DOHH2 (cell line): ENCODE results near the gene CBLL1.

Source experiments
- H3F3A ChIP-seq: fragments of 200-600 bp; sonication (generic), shearing (Covaris generic); 2 replicates; pipeline ENCODE4 v1.6.0; 2016; ENCODE audit warnings: antibody characterized with exemption, mild to moderate bottlenecking; ENCODE audit not compliant: control insufficient read depth, insufficient read depth
- H3K27ac ChIP-seq: fragments of 200-600 bp; sonication (generic); 2 replicates; pipeline ENCODE4 v1.5.1; 2014; ENCODE audit warnings: low read depth, mild to moderate bottlenecking, low read length, moderate library complexity
- H3K27me3 ChIP-seq: fragments of 200-600 bp; sonication (generic); 2 replicates; pipeline ENCODE4 v1.6.1; 2014; ENCODE audit warnings: mild to moderate bottlenecking, low read length, mixed read lengths; ENCODE audit not compliant: control insufficient read depth
- H3K36me3 ChIP-seq: fragments of 200-600 bp; sonication (generic); 2 replicates; pipeline ENCODE4 v1.6.1; 2014; ENCODE audit warnings: mild to moderate bottlenecking, low read length, moderate library complexity, mixed read lengths; ENCODE audit not compliant: control insufficient read depth
- H3K4me1 ChIP-seq: fragments of 200-600 bp; sonication (generic); 2 replicates; pipeline ENCODE4 v1.6.1; 2014; ENCODE audit warnings: mild to moderate bottlenecking, low read length, mixed read lengths; ENCODE audit not compliant: control insufficient read depth
- H3K4me2 ChIP-seq: fragments of 200-600 bp; sonication (generic); 2 replicates; pipeline ENCODE4 v1.6.0; 2014; ENCODE audit warnings: mild to moderate bottlenecking, low read length, moderate library complexity
- H3K4me3 ChIP-seq: fragments of 200-600 bp; sonication (generic); 2 replicates; pipeline ENCODE4 v1.5.1; 2014; ENCODE audit warnings: mild to moderate bottlenecking, low read length, mixed read lengths
- H3K79me2 ChIP-seq: fragments of 200-600 bp; sonication (generic); 2 replicates; pipeline ENCODE4 v1.6.1; 2014; ENCODE audit warnings: mild to moderate bottlenecking, low read length, mixed read lengths; ENCODE audit not compliant: control insufficient read depth
- H3K9me2 ChIP-seq: fragments of 200-600 bp; sonication (generic); replicated peaks from 2 replicates; pipeline ENCODE4 v1.6.1; 2014; ENCODE audit warnings: mild to moderate bottlenecking, low read length, mixed read lengths; ENCODE audit not compliant: control insufficient read depth
- H3K9me3 ChIP-seq: fragments of 200-600 bp; sonication (generic); 2 replicates; pipeline ENCODE4 v1.6.1; 2014; ENCODE audit warnings: antibody characterized with exemption, low read length, mixed read lengths; ENCODE audit not compliant: control insufficient read depth, insufficient read depth
- H4K20me1 ChIP-seq: fragments of 200-600 bp; sonication (generic); 2 replicates; pipeline ENCODE4 v1.6.0; 2014; ENCODE audit warnings: low read depth, mild to moderate bottlenecking, antibody characterized with exemption, low read length, moderate library complexity; ENCODE audit not compliant: control insufficient read depth, insufficient read depth
- EZH2phosphoT487 ChIP-seq: fragments of 200-600 bp; sonication (generic); IDR thresholded peaks from 2 replicates; pipeline ENCODE4 v1.6.1; 2017; ENCODE audit warnings: borderline replicate concordance, mild to moderate bottlenecking, antibody characterized with exemption, low read length, moderate library complexity, mixed read lengths
- TF ChIP-seq, protein P1 (sequence below): fragments of 200-600 bp; sonication (generic); IDR thresholded peaks from one replicate; pipeline ENCODE4 v1.5.1; 2014; ENCODE audit warnings: antibody characterized with exemption, mild to moderate bottlenecking, low read depth, low read length; ENCODE audit not compliant: poor library complexity, severe bottlenecking

The CBLL1 gene

DNA sequence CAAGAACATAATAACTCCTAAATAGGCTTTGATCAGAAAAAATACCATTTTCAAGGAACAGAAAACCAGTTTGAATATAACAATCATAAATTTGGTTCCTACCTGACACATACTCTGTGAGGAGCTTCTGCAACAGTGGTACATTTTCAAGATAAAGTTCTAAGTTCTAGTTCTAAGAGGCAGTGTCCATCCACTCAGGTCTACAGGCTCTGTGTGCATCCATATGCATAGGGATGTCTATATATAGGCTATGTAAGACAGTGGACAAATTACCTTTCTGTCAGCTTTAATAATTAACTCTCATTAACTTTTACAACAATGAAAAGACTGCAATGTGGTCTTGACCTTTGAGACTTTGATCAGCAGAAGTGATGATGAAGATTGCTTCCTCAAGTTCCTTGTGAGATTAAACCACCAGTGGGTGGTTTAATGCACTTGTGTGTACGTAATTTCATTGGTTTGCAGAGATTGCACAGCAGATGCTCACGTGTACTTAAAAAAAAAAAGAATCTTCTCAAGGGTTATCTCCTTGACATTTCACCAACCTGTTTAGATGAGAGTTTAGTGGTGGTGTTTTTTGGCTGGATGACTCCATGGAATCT is 59.2 kb downstream of the CBLL1 start, which contains the start of gene SLC26A3:
SLC26A3 (minus strand) TSS at position 215 of the 602 bp plus-strand sequence. CDS start 8,714 bp downstream, outside the sequence.
- H3K9me2 ChIP-seq = no peaks in the 10 kb centered on the region
- H4K20me1 ChIP-seq = no peaks in the 10 kb centered on the region
- no peaks in the 10 kb centered on the region for H3K79me2 ChIP-seq
- no peaks in the 10 kb centered on the region for H3K4me1 ChIP-seq
- no peaks in the 10 kb centered on the region for H3K9me3 ChIP-seq
- H3F3A ChIP-seq = no peaks in the 10 kb centered on the region
- no peak within 1 kb of the TSS for H3K27ac ChIP-seq
- H3K4me3 ChIP-seq = no peak within 1 kb of the TSS
- H3K36me3 ChIP-seq = no peaks in the 10 kb centered on the region
- no peak within 1 kb of the TSS for H3K4me2 ChIP-seq
- H3K27me3 ChIP-seq = peaks cover 15% of the 10 kb centered on the region
- TF ChIP-seq, protein P1, sequence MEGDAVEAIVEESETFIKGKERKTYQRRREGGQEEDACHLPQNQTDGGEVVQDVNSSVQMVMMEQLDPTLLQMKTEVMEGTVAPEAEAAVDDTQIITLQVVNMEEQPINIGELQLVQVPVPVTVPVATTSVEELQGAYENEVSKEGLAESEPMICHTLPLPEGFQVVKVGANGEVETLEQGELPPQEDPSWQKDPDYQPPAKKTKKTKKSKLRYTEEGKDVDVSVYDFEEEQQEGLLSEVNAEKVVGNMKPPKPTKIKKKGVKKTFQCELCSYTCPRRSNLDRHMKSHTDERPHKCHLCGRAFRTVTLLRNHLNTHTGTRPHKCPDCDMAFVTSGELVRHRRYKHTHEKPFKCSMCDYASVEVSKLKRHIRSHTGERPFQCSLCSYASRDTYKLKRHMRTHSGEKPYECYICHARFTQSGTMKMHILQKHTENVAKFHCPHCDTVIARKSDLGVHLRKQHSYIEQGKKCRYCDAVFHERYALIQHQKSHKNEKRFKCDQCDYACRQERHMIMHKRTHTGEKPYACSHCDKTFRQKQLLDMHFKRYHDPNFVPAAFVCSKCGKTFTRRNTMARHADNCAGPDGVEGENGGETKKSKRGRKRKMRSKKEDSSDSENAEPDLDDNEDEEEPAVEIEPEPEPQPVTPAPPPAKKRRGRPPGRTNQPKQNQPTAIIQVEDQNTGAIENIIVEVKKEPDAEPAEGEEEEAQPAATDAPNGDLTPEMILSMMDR = no peak
- no peak for TF ChIP-seq EZH2phosphoT487

DNA sequence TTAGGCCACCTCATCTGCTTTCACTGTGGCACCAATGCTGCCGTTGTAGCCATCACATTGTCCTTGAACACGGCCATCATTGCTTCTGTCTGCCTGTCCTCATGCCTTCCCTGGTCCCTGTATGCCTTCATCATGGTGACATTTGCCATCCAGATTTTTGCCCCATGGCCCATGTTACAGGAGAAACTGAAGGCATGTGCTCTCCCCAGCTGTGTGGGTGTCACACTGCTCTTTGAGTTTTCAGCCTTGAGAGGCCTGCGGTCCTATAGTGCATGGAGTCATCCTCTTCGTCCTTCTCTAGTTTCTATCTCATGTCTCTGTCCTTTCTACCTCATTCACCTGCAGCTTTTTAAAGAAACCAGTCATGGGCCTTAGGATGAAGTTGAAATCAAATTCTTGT is 65.2 kb downstream of the CBLL1 start:
- Histone ChIP-seq H3K27ac (no peak overlapping the region), H3K36me3 (no peaks in the 10 kb centered on the region), H3K4me3 (no peak overlapping the region), H4K20me1 (no peaks in the 10 kb centered on the region), H3K27me3 (no peaks in the 10 kb centered on the region), H3K9me3 (no peaks in the 10 kb centered on the region), H3F3A (no peaks in the 10 kb centered on the region), H3K4me2 (no peak overlapping the region), H3K9me2 (no peaks in the 10 kb centered on the region), H3K4me1 (no peaks in the 10 kb centered on the region), H3K79me2 (no peaks in the 10 kb centered on the region)
- no peak for TF ChIP-seq EZH2phosphoT487
- TF ChIP-seq, protein P1 = no peak

DNA sequence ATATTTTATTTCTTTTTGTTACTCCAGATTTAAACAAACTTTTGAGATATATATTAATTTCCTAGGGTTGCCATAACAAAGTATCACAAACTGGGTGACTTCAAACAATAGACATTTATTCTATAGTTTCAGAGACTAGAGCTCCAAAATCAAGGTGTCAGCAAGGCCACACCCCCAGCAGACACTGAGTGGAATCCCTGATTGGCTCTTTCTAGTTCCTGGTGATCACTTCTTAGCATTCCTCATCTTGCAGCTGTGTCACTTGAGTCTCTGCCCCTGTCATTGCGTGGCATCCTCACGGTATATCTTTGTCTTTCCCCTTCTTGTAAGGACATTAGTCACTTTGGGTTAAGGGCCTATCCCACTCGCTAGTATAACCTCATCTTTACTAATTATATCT is 66.7 kb downstream of the CBLL1 start:
- Histone ChIP-seq H3K9me2 (no peaks in the 10 kb centered on the region), H3K9me3 (no peaks in the 10 kb centered on the region), H3K79me2 (no peaks in the 10 kb centered on the region), H3K27me3 (no peaks in the 10 kb centered on the region), H3K4me1 (no peaks in the 10 kb centered on the region), H3K27ac (no peak overlapping the region), H3K4me3 (no peak overlapping the region), H4K20me1 (no peaks in the 10 kb centered on the region), H3K4me2 (no peak overlapping the region), H3K36me3 (no peaks in the 10 kb centered on the region), H3F3A (no peaks in the 10 kb centered on the region)
- TF ChIP-seq, protein P1 = no peak
- TF ChIP-seq EZH2phosphoT487 = no peak
